Loucy (cell line): ENCODE measurements around the gene DGKI.

Source experiments
- EZH2phosphoT487 ChIP-seq: fragments of 200-600 bp; IDR thresholded peaks from 2 replicates; pipeline ENCODE4 v1.6.1; 2018; ENCODE audit warnings: antibody characterized with exemption, mild to moderate bottlenecking, moderate library complexity, borderline replicate concordance
- TF ChIP-seq, protein P1 (sequence below): fragments of 200-600 bp; sonication (generic); conservative IDR thresholded peaks from 2 replicates; pipeline ENCODE4 v1.5.1; 2014; ENCODE audit warnings: mild to moderate bottlenecking, antibody characterized with exemption, low read length

DNA sequence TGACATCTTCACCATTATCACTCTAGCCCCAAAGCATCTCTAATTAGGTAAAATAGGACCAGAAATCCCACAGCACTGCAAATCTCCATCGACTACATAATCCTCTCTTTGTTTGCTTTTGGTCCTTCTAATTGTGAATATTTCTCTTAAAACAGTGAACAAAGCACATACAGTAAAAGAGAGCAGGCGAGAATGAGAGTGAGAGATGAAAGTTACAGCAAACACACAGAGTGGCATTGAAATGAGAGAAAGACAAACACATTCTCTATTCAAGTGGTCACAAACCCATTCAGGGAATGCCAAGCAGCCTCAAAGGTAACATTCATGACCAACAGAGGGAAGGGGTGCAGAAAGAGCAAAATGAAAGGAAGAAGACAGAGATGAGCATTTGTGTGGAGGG, 393.4 kb downstream of the DGKI start:
- TF ChIP-seq, protein P1, sequence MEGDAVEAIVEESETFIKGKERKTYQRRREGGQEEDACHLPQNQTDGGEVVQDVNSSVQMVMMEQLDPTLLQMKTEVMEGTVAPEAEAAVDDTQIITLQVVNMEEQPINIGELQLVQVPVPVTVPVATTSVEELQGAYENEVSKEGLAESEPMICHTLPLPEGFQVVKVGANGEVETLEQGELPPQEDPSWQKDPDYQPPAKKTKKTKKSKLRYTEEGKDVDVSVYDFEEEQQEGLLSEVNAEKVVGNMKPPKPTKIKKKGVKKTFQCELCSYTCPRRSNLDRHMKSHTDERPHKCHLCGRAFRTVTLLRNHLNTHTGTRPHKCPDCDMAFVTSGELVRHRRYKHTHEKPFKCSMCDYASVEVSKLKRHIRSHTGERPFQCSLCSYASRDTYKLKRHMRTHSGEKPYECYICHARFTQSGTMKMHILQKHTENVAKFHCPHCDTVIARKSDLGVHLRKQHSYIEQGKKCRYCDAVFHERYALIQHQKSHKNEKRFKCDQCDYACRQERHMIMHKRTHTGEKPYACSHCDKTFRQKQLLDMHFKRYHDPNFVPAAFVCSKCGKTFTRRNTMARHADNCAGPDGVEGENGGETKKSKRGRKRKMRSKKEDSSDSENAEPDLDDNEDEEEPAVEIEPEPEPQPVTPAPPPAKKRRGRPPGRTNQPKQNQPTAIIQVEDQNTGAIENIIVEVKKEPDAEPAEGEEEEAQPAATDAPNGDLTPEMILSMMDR, result no peak
- TF ChIP-seq EZH2phosphoT487, result no peak
